SK-N-MC (cell line): ENCODE results near the gene SOCS7.

Experiments
- EZH2 ChIP-seq: fragments of 200-600 bp; sonication (generic); IDR thresholded peaks from one replicate; pipeline ENCODE4 v1.6.1; 2017; ENCODE audit warnings: antibody characterized with exemption
- FOXP2 ChIP-seq: optimal IDR thresholded peaks from 2 replicates; pipeline ENCODE3; 2011; ENCODE audit warnings: mild to moderate bottlenecking, moderate library complexity; ENCODE audit not compliant: insufficient read depth; ENCODE audit errors: extremely low read length, control extremely low read depth
- POLR2AphosphoS5 ChIP-seq: IDR thresholded peaks from 2 replicates; pipeline ENCODE4 v1.6.1; 2012; ENCODE audit warnings: mild to moderate bottlenecking, low read depth, low read length, borderline replicate concordance

- TF ChIP-seq POLR2AphosphoS5 (no peak), EZH2 (no peak), FOXP2 (no peak)
These were observed 65.2 kb downstream of the SOCS7 start for GRCh38 chr17:38416840-38417209.
